HG03575 (cell line): Measurements from ENCODE around the gene ZNF827.

Source experiments
- ATAC-seq: cut with Tn5 transposase; IDR thresholded peaks from one replicate; pipeline ENCODE4 v1.9.1; 2021; ENCODE audit not compliant: unreplicated experiment, insufficient number of reproducible peaks, low FRiP score; ENCODE audit errors: extremely low read depth

The ZNF827 gene, protein sequence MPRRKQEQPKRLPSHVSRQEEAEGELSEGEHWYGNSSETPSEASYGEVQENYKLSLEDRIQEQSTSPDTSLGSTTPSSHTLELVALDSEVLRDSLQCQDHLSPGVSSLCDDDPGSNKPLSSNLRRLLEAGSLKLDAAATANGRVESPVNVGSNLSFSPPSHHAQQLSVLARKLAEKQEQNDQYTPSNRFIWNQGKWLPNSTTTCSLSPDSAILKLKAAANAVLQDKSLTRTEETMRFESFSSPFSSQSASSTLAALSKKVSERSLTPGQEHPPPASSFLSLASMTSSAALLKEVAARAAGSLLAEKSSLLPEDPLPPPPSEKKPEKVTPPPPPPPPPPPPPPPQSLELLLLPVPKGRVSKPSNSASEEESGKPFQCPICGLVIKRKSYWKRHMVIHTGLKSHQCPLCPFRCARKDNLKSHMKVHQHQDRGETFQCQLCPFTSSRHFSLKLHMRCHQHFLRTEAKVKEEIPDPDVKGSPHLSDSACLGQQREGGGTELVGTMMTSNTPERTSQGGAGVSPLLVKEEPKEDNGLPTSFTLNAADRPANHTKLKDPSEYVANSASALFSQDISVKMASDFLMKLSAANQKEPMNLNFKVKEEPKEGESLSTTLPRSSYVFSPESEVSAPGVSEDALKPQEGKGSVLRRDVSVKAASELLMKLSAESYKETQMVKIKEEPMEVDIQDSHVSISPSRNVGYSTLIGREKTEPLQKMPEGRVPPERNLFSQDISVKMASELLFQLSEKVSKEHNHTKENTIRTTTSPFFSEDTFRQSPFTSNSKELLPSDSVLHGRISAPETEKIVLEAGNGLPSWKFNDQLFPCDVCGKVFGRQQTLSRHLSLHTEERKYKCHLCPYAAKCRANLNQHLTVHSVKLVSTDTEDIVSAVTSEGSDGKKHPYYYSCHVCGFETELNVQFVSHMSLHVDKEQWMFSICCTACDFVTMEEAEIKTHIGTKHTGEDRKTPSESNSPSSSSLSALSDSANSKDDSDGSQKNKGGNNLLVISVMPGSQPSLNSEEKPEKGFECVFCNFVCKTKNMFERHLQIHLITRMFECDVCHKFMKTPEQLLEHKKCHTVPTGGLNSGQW

DNA sequence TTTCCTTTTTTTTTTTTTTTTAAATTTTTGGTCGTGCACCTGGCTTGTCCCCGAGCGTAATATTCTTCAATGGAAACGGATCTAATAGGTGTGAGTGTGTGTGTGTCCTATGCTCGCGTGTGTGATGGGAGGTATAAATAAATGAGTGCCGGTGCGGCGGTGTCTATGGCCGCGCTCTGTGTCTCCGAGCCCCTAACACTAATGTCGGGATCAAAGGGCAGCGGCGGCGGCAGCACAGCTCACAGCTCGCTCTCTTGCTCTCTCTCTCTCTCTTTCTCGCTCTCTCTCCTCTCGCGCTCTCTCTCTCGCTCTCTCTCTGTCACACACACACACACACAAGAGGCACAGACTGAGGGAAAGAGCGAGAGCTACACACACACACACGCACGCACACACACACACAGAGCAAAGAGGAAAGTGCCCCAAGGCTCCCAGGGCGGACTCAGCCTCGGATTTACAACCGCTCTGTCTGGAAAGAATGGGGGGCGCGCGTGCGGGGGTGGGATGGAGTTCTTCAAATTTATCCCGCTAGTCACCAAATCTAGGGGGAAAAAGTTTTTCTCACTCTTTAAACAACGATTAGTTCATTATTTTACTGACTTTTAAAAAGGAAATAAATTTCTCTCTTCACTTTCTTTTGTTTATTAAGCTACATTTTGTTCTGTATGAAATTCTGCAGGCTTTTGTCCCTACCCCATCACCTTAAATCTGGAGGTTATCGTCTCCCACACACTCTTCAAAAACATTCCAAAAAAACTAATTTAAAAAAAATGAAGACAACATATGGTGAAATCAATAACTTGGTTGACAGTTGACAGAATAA lies at the start of gene ZNF827:
ZNF827 (minus strand) TSS at position 206 of the 823 bp plus-strand sequence. CDS start 416 bp downstream, outside the sequence.
- no peak for ATAC-seq

DNA sequence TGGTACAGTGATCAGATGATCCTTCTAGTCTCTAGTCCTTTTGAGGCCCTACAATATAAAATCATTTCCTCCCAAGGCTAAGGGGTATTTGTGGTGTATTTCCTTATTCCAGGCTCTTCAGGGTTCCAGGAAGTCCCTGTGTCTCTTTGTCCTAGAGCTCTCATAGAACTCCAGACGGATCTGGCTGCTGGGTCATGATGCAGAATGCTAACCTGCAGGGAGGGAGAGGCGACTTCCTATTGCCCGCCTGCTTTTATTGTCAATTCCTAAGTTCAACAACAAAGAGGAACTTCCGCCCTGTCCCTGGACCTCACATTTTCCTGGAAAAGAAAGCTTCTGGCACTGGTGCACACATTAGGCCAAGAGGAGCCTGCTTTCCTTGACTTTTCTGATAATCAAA lies 45.9 kb upstream of the ZNF827 start:
- no peak for ATAC-seq

DNA sequence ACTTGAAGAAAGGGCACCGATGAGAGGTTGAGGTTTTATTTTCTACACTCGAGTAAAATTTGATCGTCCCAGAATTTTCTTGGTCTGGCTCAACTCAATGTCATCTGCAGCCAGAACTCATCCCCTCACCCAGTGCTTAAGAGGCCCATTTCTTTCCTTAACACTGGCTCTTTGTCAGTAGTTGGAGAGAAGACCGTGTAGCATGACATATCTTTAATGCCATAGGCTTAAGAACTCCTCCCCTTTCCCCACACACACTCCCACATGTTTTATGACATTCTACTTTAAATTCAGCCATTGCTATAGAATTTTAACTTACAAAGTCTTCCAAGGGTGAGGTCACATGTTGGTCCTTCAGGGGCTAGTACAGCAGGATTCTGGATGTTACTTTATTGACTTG lies 44.2 kb upstream of the ZNF827 start:
- no peak for ATAC-seq

DNA sequence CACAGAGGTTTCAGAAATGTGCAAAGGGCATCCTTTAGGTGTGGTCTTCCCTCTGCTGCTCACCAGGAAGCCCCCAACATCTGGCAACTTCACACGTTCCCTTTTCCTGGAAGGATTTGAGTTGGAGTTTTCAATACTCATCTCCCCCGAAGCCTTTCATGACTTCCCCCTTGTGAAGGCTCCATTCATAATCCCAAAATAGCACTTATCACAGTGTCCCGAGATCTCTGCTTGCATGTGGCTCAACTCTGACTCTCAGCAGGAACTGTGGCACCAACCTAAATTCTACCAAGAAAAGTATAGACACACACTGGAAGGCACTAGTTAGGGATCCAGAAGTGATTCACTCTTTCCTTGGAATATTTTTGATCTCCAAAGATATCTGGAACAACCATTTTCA lies 40.5 kb upstream of the ZNF827 start:
- no peak for ATAC-seq

DNA sequence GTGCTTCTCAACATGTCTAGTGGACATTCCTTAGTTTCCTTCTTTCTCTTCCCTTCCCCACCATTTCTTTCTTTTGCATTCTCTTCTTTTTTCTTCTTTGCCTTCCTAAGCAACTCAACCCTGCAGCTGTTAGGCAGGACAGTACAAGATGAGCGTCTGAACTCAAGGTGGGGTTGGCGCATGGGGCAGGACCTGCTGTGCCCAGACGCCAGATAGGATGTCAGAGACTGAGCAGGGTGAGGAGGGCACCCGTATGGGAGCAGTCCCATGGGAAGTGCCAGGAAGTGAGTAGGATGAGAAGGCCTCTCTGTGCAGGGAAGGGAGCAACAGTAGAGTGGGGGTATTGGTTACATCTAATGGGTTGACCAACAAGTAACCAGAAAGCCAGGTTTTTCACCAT lies 38.1 kb upstream of the ZNF827 start:
- ATAC-seq, result no peak

DNA sequence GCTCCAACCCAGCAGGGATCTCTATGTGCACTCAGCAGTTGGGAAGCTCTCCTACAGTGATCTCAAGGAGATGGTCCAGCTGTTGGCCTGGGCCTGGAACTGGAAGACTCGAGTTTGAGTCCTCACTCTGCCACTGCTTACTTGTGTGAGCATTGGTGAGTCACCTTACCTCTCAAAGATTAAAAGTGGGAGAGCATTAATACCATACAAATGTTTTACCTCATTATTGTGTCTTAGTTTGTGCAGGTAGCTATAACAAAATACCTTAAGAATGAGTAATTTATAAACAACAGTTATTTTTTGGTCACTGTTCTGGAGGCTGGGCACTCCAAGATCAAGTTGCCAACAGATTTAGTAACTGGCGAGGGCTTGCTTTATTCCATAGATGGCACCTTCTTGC lies 21.4 kb upstream of the ZNF827 start:
- no peak for ATAC-seq

DNA sequence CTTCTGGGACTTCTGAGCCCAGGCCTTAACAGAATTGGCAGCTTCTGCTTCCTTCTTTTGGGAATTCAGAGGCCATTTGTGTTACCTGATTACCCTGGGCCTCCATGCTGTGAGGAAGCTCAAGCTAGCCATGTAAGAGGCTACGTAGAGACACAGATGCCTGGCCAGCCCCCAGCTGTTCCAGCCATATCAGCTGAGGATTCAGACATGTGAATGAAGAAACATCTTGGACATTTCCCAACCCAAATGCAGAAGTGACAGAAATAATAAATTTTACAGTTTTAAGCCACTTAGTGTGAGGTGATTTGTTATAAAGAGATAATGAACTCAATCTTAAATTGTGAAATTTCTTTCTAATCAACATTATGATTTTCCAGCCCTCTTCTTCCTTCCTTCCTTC lies 18.7 kb upstream of the ZNF827 start:
- ATAC-seq, result no peak

DNA sequence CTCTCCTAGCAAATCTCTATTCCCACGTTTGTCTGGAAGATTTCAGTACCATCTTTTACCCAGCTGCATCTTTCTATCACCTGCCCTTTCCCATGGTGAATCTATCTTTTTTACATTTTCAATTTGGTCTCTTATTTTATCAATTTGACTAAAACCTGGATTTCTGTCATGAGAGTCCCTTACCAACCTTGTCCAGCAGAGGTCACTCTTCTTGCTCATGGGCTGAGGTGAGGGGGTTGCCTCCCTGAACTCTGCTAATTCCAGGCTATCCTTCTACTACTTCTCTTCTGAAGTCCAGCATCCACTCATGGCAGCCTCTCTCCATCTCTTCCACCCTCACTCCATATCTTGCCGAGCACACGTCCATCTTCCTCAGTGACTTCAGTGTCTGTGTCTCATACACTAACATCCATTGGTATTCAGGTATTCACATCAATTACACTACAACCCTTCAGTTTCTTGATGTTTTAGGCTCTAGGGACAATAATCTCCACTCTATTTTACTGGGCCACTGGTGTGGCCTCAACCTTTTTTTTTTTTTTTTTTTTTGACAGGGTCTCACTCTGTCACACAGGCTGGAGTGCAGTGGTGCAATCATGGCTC lies 17.8 kb upstream of the ZNF827 start:
- ATAC-seq, result no peak

DNA sequence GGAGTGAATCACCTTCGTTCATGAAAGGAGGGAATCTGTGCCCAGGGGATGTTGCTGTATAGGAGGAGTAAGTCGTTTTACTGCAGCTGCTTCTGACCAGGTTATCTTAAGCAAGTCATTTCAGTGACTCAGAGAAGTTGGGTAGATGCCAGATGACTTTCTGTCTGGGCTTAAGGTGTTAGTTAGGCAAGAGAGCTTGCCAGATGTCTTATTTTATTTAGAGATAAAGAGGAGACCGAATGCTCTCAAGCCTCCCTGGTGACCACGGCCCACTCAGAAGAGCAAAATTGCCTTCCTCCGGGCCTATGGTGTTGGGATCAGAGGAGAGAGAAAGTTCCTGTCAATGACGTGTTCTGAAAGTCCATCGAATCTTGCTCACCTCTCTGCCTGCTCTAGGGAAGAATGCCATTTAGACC lies 16.3 kb upstream of the ZNF827 start:
- no peak for ATAC-seq

DNA sequence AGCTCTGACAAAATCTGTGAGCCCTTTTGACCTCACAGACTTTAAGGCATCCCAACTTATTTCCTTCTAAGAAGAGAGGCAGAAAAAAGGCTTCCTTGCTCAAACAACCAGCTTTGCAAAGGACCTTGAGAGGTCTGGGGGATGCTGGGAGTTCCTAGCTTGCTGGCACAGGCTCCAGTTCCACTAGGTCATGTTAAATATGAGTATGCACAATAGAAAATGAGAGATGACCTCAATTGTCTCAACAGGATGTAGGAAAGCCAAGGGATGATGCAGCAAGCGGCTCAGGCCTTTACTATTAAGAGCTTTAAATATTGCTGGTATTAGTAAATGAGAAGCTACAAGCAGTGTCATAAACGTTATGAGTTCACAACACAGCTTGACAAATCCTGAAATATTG lies 13.3 kb upstream of the ZNF827 start:
- ATAC-seq, result no peak

DNA sequence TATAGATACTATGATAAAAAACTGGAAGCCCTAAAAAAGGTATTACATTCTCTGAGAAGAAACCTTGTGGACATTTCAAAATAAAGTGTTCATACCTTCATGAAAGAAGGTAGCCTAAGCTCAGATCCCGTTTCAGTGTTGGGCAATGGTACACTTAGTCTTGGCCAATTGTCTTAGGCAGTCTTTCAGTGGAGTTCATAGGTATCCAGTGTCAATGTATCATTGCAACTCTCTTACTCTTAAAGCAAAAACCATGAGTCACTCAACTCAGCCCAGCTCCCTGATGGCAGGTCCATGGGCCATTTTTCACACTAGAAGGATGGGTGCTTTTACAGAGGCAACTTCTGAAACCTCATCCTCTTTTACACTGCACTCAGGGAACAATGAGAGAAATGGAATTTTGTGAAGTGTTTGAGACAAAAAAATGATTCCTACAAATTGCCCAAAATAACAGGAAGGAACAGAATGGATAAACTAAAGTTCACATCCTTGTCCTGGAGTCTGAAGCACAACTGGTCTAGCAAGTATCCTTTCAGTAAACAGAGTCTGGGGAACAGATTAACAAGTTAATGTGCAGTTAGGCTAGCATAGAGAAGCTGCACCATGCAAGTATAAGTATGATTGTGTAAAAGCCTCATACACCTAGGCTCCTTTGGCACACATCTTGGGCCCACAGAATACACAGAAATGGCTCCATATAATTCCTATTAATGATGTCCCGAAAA lies 7.0 kb upstream of the ZNF827 start:
- no peak for ATAC-seq

DNA sequence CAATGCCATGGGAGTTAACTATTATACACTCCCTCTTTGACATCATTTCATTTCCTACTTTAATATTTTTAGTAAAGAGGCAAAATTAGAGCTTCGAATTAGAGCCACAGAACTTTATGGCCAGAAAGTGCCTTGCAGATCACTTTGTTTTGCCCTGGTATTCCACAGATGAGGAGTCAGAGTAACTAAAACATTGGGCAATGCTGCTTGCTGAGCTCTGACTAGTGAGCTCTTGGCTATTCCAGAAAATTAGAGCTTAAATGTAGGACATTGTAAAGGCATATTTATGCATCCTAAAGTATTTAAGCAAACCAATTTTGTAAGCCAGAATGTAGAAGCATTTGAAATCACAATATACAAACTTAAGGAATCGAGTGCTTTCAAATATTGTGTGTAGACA lies 6.3 kb upstream of the ZNF827 start:
- no peak for ATAC-seq

DNA sequence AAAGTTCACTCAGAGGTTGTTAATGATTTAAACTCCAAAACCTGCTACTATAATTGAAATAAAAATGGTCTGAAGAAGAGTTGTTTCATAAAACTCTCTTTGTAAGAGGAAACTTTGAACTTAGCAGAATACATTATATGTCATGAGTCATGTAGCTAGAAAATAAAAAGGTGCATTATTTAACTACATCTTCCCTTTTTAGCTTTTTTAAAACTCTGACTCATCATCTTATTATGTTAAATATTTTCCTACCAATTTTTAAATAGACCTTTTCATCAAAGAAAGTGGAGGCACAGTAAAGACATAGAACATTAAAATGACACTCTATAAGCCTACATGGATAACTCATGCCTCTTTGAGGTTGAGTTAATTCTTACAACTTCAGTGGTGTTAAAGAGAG lies 1.2 kb upstream of the ZNF827 start:
- no peak for ATAC-seq

DNA sequence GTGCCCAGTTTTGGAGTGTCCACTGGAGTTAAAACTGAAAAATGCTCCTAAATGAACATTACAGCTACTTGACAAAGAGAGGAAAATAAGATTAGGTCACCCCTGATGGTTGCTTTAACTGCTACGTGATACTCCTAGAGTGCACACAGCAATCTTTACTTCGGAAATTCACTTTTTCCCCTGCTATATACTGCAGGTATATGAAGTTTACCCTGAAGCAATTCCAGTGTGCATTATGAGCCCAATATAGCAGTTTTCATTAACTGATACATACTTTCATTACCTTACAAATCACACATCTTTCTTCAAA lies 773 bp upstream of the ZNF827 start:
- no peak for ATAC-seq

DNA sequence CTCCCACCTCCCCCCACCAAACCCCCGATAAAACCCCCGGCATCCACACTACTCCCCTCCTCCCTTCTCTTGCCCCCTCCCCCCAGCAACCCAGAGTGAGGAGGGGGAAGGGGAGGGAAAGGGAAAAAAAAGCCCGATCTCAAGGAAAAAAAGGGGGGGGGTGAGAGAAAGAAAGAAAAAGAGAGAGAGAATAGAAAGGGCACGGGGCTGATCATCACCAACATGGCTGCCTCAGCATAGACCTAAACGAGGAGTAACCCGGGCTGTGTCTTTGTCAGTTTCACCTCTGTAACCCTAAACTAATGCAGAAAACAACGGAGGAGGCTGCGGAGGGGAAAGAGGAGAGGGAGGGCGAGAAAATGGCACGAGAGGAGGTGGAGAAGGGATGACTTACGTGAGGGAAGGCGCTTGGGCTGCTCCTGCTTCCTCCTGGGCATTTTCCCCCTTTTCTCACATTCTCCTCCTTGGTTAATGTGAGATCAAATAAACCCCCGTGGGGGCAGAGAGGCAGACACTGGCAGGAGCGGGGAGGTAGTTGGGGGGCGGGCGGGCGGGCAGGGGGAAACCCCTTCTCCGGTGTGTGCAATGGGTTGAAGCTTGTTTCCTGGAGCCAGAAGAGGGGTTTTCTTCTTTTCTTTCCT lies 532 bp downstream of the ZNF827 start:
- no peak for ATAC-seq

DNA sequence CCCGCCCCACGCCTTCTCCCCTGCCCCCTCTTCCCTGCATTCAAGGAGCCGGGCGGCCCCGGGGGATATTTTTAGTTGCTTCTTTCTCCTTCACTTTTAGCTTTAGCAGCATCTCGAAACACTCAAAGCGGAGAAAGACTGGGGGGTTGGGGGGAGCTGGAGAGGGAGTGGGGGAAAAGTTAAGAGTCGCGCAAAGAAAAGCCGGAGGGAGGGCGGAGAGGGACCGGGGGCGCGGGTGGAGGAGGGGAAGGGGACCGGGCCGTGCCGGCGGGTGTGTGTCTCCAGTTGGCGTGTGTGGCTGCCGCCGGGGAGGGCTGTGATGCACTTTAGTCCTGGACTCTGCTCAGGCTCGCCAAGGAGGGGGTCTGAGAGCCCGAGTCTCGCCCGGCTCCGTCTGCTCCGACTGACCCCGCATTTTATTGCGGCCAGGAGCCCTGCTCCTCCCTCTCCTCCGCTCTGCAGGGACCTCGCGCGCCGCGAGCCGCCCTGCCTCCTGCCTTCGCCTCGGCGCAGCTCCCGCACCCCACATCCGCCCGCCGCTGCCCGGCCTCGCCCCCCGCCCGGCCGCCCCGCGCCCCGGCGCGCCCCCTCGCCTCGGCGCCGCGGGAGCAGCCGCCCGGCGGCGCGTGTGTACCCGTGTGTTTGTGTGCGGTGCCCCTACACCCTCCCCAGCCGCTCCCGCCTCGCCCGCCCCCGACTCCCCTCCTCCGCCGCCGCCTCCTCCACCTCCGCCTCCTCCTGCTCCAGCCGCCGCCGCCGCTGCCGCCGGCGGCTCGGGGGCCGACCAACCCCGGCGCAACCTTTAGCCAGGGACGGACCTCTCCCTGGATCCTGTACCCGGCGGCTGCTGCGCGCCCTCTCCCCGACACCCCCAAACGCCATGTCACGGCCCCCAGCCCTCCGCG lies 1.4 kb downstream of the ZNF827 start:
- no peak for ATAC-seq
